Pancreas (tissue), 10 donors: ENCODE measurements around the gene KRT73. TPM values are rescaled to one million over a fixed set of nuclear protein-coding genes. Genes with fewer than 3 reads are reported as not detected.

Experiments used
- ATAC-seq, 4 donors: fragments of 200-7000 bp; cut with Tn5 transposase; one replicate each; pipeline versions ENCODE4 v1.8.0 to v1.9.1; 2020; ENCODE audit warnings: mild to moderate bottlenecking in 4 of 4, moderate library complexity in 4 of 4
- DNase-seq, 6 donors: peaks; one replicate each; pipeline ENCODE4 v3.0.0-alpha.2; 2020
- FAIRE-seq: peaks from 2 replicates; lab custom pipeline; 2012; peaks lifted over from hg19 to GRCh38; lab: Jason Lieb, UNC
- H3K27ac ChIP-seq, 4 donors: fragments of 200-600 bp; sonication (generic); 1 replicate in 3 of 4; 2 replicates in 1 of 4; pipeline versions ENCODE4 v1.5.0 to v1.8.0; 2020
- H3K27me3 ChIP-seq, 4 donors: fragments of 200-600 bp; one replicate each; pipeline ENCODE4 v1.8.0; 2021
- H3K36me3 ChIP-seq, 3 donors: fragments of 200-600 bp; sonication (generic) in 1 of 3; one replicate each; pipeline versions ENCODE4 v1.5.0 to v1.8.0; 2020 to 2021
- H3K4me1 ChIP-seq, 3 donors: fragments of 200-600 bp; one replicate each; pipeline ENCODE4 v1.8.0; 2021
- H3K4me3 ChIP-seq, 4 donors: fragments of 200-600 bp; sonication (generic) in 2 of 4; one replicate each; pipeline versions ENCODE4 v1.5.0 to v1.8.0; 2020 to 2021
- H3K9me3 ChIP-seq, 4 donors: fragments of 200-600 bp; one replicate each; pipeline ENCODE4 v1.8.0; 2021
- WGBS, 2 donors: extraction: QIAGEN DNeasy Blood & Tissue Kit; methylation state at CpG; one replicate each; pipeline ENCODE4 v1.1.7; 2013; 5-methylcytosine and 5-hydroxymethylcytosine counted together
- intact Hi-C, 3 donors: fragments of 100-400 bp; cut with DNase I; formaldehyde crosslinking; loops; one replicate each; pipeline versions ENCODE4 v1.11.1 to v1.14.2; 2022
- polyA plus RNA-seq, 2 donors: library from polyadenylated mRNA; stranded (reverse); fragments of 200-250 nt; gene quantifications; one replicate each; pipeline ENCODE4 v1.2.3, GENCODE V29; 2013
- total RNA-seq, 6 donors: library from RNA; stranded (reverse); fragmentation: NEBNext Ultra II Directional in 4 of 6; extraction: Animal tissue kit (Norgen Biotek cat#: 25700) in 4 of 6; gene quantifications; one replicate each; pipeline versions ENCODE4 v1.2.1 to v1.2.4, GENCODE V29; 2021 to 2023
- TF ChIP-seq, protein P1 (sequence below), 4 donors: fragments of 200-600 bp; sonication (generic) in 3 of 4; IDR thresholded peaks; one replicate each; pipeline versions ENCODE4 v1.5.0 to v1.8.0; 2021; ENCODE audit warnings: antibody characterized with exemption in 4 of 4
- donor health status: healthy with polysubstance abuse.
- donor health status: DM: no; HTN: no; CAD: no; lungs with moderate emphysema.
- donor health status: DM: no; HTN: no; CAD: no.
- donor health status: control.
- donor health status: control.
- donor health status: Bipolar disorder and iron deficiency.
- donor health status: DM: yes; HTN: yes; CAD: no.
- donor health status: DM: no; HTN: no; CAD: no.
- donor health status: DM: no; HTN: no; CAD: no.
- donor health status: DM: yes; HTN: yes; CAD: no.

The KRT73 gene
- total and polyA plus RNA-seq, 8 donors = not detected

DNA sequence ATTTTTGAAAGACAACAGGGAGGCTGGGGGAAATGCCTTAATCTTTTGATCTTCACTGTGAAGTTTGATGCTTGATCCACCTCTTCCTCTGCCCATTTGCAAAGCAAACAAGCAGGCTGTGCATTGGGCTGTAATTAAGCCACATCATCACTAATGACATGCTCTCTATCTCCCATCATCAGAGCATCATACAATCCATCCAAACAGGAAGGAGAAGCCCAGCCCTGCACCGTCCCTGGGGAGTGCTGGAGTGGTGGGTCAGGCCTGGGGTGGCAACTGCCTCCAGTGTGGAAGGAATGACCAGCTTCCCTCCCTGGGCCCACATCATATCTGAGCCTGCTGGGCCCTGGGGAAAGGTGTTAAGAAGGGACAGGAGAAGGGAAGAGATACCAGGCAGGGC is 37.9 kb downstream of the KRT73 start:
- no peaks in the 10 kb centered on the region for H3K27me3 ChIP-seq
- intact Hi-C loops = loop anchor here (5.0 to 10.0 kb wide), 4 partner anchors 287 to 404 kb away; no protein-coding TSS in a partner anchor
- FAIRE-seq = no peak
- no peaks in the 10 kb centered on the region for H3K4me1 ChIP-seq
- TF ChIP-seq, protein P1, sequence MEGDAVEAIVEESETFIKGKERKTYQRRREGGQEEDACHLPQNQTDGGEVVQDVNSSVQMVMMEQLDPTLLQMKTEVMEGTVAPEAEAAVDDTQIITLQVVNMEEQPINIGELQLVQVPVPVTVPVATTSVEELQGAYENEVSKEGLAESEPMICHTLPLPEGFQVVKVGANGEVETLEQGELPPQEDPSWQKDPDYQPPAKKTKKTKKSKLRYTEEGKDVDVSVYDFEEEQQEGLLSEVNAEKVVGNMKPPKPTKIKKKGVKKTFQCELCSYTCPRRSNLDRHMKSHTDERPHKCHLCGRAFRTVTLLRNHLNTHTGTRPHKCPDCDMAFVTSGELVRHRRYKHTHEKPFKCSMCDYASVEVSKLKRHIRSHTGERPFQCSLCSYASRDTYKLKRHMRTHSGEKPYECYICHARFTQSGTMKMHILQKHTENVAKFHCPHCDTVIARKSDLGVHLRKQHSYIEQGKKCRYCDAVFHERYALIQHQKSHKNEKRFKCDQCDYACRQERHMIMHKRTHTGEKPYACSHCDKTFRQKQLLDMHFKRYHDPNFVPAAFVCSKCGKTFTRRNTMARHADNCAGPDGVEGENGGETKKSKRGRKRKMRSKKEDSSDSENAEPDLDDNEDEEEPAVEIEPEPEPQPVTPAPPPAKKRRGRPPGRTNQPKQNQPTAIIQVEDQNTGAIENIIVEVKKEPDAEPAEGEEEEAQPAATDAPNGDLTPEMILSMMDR (IDR thresholded peaks at IDR 0.05) = no peak
- ATAC-seq = no peak
- DNase-seq = no peak
- H3K27ac ChIP-seq = no peak overlapping the region
- no peak overlapping the region for H3K4me3 ChIP-seq
- H3K36me3 ChIP-seq = no peaks in the 10 kb centered on the region
- WGBS, 2 donors = 79 to 82% methylated on average over 1 of the region's 1 CpG
- H3K9me3 ChIP-seq = no peaks in the 10 kb centered on the region

DNA sequence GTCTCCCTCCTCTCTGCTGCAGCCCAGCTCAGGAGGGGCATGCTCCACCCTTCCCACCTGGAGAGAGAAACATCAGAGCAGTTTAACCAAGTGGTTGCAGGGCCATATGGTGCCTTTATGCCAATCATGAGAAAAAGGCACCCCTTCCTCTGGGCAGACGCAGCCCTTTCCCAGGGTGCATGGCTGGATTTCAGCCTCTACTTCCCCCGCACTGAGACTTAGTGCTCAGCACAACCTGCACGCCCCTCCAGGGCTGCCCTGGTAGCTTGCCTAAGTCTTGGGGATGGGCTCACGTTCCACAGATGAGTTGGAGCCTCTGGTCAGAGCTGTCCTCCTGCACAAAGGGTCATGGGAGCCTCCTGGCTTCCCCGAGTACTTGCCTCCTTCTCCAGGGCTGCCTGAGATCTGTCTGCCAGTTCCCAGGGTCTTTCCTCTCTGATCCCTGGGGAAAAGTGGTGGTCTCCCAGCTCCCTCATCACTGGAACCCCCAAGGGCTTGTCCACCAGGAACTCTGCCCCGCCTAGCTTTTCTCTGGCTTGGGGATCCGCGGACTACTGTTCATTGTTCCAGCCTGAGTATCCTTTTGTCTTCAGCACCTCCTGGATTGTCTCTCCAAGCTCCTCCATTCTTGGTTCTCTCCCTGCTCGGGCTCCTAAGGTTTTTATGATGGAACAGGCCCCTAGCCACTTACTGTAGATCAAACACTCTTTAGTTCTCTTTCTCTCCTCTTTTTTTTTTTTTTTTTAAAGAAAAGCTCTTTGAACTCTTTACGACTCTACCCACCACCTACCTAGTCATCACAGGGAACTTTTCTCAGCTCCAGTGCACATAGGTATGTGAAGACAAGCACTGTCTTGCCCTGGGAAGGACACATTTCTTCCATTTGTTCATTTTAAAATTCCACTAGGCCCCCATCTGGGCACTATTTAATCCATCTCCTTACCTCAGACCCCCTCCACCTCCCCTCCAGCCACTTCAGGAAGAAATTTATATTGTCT is 38.6 kb downstream of the KRT73 start:
- 71 to 79% methylated on average over 10 of the region's 10 CpGs for WGBS, 2 donors
- Histone ChIP-seq H3K27ac (no peak overlapping the region), H3K36me3 (no peaks in the 10 kb centered on the region), H3K4me3 (no peak overlapping the region), H3K4me1 (no peaks in the 10 kb centered on the region), H3K27me3 (no peaks in the 10 kb centered on the region), H3K9me3 (no peaks in the 10 kb centered on the region)
- DNase-seq = no peak
- no peak for ATAC-seq
- TF ChIP-seq, protein P1 (IDR thresholded peaks at IDR 0.05) = no peak
- no peak for FAIRE-seq
- intact Hi-C loops = loop anchor here (5.0 to 10.0 kb wide), 5 partner anchors 195 to 405 kb away; partner anchors contain the start of gene KRT84 (in 1 of the 3)

DNA sequence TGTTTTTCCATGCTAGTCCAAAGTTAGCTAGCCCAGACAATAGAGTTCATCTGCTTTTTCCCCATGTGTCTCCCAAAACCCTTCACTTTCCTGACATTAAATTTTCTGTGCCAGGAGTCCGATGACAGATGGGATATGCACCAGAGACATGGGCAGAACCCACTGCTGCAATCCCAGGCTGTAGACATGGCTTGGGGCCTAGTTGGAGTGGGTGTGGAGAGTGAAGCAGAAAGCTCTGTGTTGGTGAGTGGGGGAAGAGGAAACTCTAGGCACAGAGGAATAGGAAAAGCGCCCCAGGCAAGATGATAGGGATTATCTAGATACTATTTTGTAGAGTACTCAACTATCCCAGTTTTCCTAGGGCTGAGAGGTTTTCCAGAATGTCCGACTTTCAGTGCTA is 39.9 kb downstream of the KRT73 start:
- no peaks in the 10 kb centered on the region for H3K36me3 ChIP-seq
- FAIRE-seq (no peak), ATAC-seq (no peak), DNase-seq (no peak)
- no peaks in the 10 kb centered on the region for H3K9me3 ChIP-seq
- no peaks in the 10 kb centered on the region for H3K27me3 ChIP-seq
- no peak overlapping the region for H3K27ac ChIP-seq
- intact Hi-C loops = loop anchor here in 1 of 3 donors (10.0 kb wide), 1 partner anchor 194 kb away; the partner anchor contains the start of gene KRT84
- no peak overlapping the region for H3K4me3 ChIP-seq
- no peaks in the 10 kb centered on the region for H3K4me1 ChIP-seq
- WGBS, 2 donors = 67 to 85% methylated on average over 3 of the region's 3 CpGs
- TF ChIP-seq, protein P1 (IDR thresholded peaks at IDR 0.05) = no peak

DNA sequence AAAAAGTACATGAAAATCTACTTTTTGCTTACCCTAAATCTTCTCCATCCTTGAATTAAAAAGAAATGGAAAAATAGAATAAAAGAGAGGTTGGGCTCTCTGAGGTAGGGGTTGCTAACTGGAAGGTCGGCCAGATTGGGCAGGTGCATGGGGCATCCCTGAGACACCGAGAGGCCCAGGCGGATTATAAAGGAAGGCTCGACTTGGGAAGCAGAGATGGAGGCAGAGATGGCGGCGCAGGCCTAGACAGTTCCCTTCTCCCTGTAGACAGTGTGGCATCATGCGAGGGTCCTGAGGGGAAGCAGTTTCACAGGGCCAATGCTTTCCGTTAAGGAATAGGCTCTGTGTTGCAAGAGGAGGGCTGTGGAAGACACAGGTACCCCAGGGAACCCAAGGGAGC is 41.0 kb downstream of the KRT73 start:
- ATAC-seq = no peak
- intact Hi-C loops = loop anchor here in 1 of 3 donors (10.0 kb wide), 1 partner anchor 193 kb away; the partner anchor contains the start of gene KRT84
- TF ChIP-seq, protein P1 (IDR thresholded peaks at IDR 0.05) = no peak
- Histone ChIP-seq H3K9me3 (no peaks in the 10 kb centered on the region), H3K4me3 (no peak overlapping the region), H3K27ac (no peak overlapping the region), H3K4me1 (no peaks in the 10 kb centered on the region), H3K36me3 (no peaks in the 10 kb centered on the region), H3K27me3 (no peaks in the 10 kb centered on the region)
- no peak for FAIRE-seq
- DNase-seq = no peak
- WGBS, 2 donors = 83 to 92% methylated on average over 8 of the region's 8 CpGs
